Jurkat, Clone E6-1 (cell line): ENCODE data around the gene PRG2.
"Not testable (repeated sequence)": the region's sequence is repeated elsewhere in the genome, so short reads cannot be mapped to it uniquely, and the experiment has no call there.

Experiments
- DNase-seq: peaks from one replicate; pipeline ENCODE4 v3.0.0-alpha.2; 2011; ENCODE audit warnings: low read depth, low spot score
- H3K4me3 ChIP-seq: 2 replicates; pipeline ENCODE4 v1.5.1; 2011; ENCODE audit warnings: mild to moderate bottlenecking, low read length, control low read depth, moderate library complexity

Gene PRG2

GRCh38 chr11:57421805-57422204 lies 31.4 kb upstream of the PRG2 start:
- DNase-seq, result no peak
- H3K4me3 ChIP-seq, result no peak overlapping the region

GRCh38 chr11:57421066-57421465 lies 30.6 kb upstream of the PRG2 start:
- no peak for DNase-seq
- no peak overlapping the region for H3K4me3 ChIP-seq

GRCh38 chr11:57419146-57419545 lies 28.7 kb upstream of the PRG2 start:
- no peak overlapping the region for H3K4me3 ChIP-seq
- DNase-seq, result no peak

GRCh38 chr11:57418131-57418530 lies 27.7 kb upstream of the PRG2 start:
- H3K4me3 ChIP-seq, result no peak overlapping the region
- no peak for DNase-seq

- H3K4me3 ChIP-seq, result no peak overlapping the region
- no peak for DNase-seq
These were observed 26.6 kb upstream of the PRG2 start for GRCh38 chr11:57417056-57417455.

GRCh38 chr11:57416436-57416835 lies 26.0 kb upstream of the PRG2 start:
- no peak overlapping the region for H3K4me3 ChIP-seq
- no peak for DNase-seq

GRCh38 chr11:57414612-57415212 lies 24.3 kb upstream of the PRG2 start:
- no peak overlapping the region for H3K4me3 ChIP-seq
- no peak for DNase-seq

- no peak for DNase-seq
These were observed 23.2 kb upstream of the PRG2 start for GRCh38 chr11:57413681-57414080.

GRCh38 chr11:57410287-57410686 lies 19.8 kb upstream of the PRG2 start:
- DNase-seq, result no peak
- H3K4me3 ChIP-seq, result no peak overlapping the region

More at GRCh38 chr11:57413681-57414080, 23.2 kb upstream of the PRG2 start:
- no peak overlapping the region for H3K4me3 ChIP-seq

- H3K4me3 ChIP-seq, result no peak overlapping the region
- DNase-seq, result no peak
These were observed 19.1 kb upstream of the PRG2 start for GRCh38 chr11:57409321-57410100.

GRCh38 chr11:57408771-57409170 lies 18.3 kb upstream of the PRG2 start:
- DNase-seq, result no peak
- H3K4me3 ChIP-seq, result no peak overlapping the region

- no peak overlapping the region for H3K4me3 ChIP-seq
- DNase-seq, result no peak
These were observed 17.6 kb upstream of the PRG2 start for GRCh38 chr11:57407941-57408475.

GRCh38 chr11:57407010-57407920 lies 16.8 kb upstream of the PRG2 start:
- no peak overlapping the region for H3K4me3 ChIP-seq
- DNase-seq, result no peak

- H3K4me3 ChIP-seq, result no peak overlapping the region
- no peak for DNase-seq
These were observed 16.0 kb upstream of the PRG2 start for GRCh38 chr11:57406337-57406904.

- no peak for DNase-seq
- H3K4me3 ChIP-seq, result no peak overlapping the region
These were observed 14.9 kb upstream of the PRG2 start for GRCh38 chr11:57405271-57405860.

- no peak overlapping the region for H3K4me3 ChIP-seq
- DNase-seq, result no peak
These were observed 13.3 kb upstream of the PRG2 start for GRCh38 chr11:57403802-57404147.

- DNase-seq, H3K4me3 ChIP-seq: not testable (repeated sequence)
These were observed 12.8 kb upstream of the PRG2 start for GRCh38 chr11:57403003-57403801.
